Neural crest cell (in vitro differentiated cells): ENCODE data around the gene VAPA. TPM values are rescaled to one million over a fixed set of nuclear protein-coding genes. Genes with fewer than 3 reads are reported as not detected.
"Not testable (repeated sequence)": the region's sequence is repeated elsewhere in the genome, so short reads cannot be mapped to it uniquely, and the experiment has no call there.

Experiments
- DNase-seq: peaks from one replicate; pipeline ENCODE4 v3.0.0; 2021; ENCODE audit warnings: low read depth, mixed read lengths, low spot score
- H3K27ac Mint-ChIP-seq: one replicate; pipeline ENCODE4 v1.8.0; 2021; ENCODE audit warnings: mild to moderate bottlenecking, mixed read lengths; ENCODE audit not compliant: unreplicated experiment
- H3K27me3 Mint-ChIP-seq: 2 replicates; pipeline ENCODE4 v1.8.0; 2021; ENCODE audit warnings: low read depth, mild to moderate bottlenecking, mixed read lengths
- H3K36me3 Mint-ChIP-seq: 2 replicates; pipeline ENCODE4 v1.8.0; 2021; ENCODE audit warnings: low read depth, mild to moderate bottlenecking, mixed read lengths
- H3K4me1 Mint-ChIP-seq: 2 replicates; pipeline ENCODE4 v1.8.0; 2021; ENCODE audit warnings: mixed read lengths
- H3K4me3 Mint-ChIP-seq: one replicate; pipeline ENCODE4 v1.8.0; 2021; ENCODE audit warnings: mild to moderate bottlenecking, mixed read lengths
- H3K9me3 Mint-ChIP-seq: 2 replicates; pipeline ENCODE4 v1.8.0; 2021; ENCODE audit warnings: mixed read lengths
- total RNA-seq: library from RNA; stranded (reverse); gene quantifications from 2 replicates; pipeline ENCODE4 v1.2.1, GENCODE V29; 2021
- TF ChIP-seq, protein P1 (sequence below): fragments of 200-600 bp; sonication (generic); conservative IDR thresholded peaks from 2 replicates; pipeline ENCODE4 v1.5.0; 2021; ENCODE audit warnings: antibody characterized with exemption, mild to moderate bottlenecking

Gene VAPA
- total RNA-seq, 1 donor from 2014 or later = 125 TPM

GRCh38 chr18:9898792-9899549 lies 14.8 kb upstream of the VAPA start:
- Mint-ChIP-seq H3K9me3 (no peaks in the 10 kb centered on the region), H3K4me1 (no peaks in the 10 kb centered on the region), H3K27ac (no peak overlapping the region), H3K27me3 (no peaks in the 10 kb centered on the region), H3K4me3 (no peak overlapping the region), H3K36me3 (no peaks in the 10 kb centered on the region)
- DNase-seq = no peak
- TF ChIP-seq, protein P1, sequence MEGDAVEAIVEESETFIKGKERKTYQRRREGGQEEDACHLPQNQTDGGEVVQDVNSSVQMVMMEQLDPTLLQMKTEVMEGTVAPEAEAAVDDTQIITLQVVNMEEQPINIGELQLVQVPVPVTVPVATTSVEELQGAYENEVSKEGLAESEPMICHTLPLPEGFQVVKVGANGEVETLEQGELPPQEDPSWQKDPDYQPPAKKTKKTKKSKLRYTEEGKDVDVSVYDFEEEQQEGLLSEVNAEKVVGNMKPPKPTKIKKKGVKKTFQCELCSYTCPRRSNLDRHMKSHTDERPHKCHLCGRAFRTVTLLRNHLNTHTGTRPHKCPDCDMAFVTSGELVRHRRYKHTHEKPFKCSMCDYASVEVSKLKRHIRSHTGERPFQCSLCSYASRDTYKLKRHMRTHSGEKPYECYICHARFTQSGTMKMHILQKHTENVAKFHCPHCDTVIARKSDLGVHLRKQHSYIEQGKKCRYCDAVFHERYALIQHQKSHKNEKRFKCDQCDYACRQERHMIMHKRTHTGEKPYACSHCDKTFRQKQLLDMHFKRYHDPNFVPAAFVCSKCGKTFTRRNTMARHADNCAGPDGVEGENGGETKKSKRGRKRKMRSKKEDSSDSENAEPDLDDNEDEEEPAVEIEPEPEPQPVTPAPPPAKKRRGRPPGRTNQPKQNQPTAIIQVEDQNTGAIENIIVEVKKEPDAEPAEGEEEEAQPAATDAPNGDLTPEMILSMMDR = no peak

DNA sequence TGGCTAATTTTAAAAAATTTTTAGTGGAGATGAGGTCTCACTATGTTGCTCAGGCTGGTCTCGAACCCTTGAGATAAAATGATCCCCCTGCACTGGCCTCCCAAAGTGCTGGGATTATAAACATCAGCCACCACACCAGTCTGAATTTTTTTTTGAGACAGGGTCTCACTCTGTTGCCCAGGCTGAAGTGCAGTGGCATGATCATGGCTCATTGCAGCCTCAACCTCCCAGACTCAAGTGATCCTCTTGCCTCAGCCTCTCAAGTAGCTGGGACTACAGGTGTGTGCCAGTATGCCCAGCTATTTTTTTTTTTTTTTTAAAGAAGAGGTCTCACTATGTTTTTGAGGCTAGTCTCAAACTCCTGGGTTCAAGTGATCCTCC lies 14.3 kb upstream of the VAPA start:
- not testable (repeated sequence) for H3K4me1 Mint-ChIP-seq, DNase-seq, H3K9me3 Mint-ChIP-seq, H3K27me3 Mint-ChIP-seq, H3K4me3 Mint-ChIP-seq, H3K36me3 Mint-ChIP-seq, H3K27ac Mint-ChIP-seq

GRCh38 chr18:9900699-9901098 lies 13.1 kb upstream of the VAPA start:
- Mint-ChIP-seq H3K27me3 (no peaks in the 10 kb centered on the region), H3K27ac (no peak overlapping the region), H3K4me1 (no peaks in the 10 kb centered on the region), H3K9me3 (no peaks in the 10 kb centered on the region), H3K4me3 (no peak overlapping the region), H3K36me3 (no peaks in the 10 kb centered on the region)
- TF ChIP-seq, protein P1 = no peak
- no peak for DNase-seq

DNA sequence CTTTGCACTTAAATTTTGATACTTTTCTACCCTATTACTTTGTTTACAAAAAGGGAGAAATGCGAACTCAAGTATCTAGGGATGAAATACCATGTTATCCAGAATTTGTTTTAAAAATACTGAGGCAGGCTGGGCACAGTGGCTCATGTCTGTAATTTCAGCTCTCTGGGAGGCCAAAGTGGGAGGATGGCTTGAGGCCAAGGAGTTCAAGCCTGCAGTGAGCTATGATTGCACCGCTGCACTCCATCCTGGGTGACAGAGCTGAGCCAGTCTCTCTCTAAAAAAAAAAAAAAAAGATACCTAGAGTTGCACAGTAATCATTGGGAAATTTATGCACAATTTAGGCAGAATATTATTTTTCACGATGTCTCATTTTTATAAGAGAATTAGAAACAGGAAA lies 12.4 kb upstream of the VAPA start:
- no peaks in the 10 kb centered on the region for H3K27me3 Mint-ChIP-seq
- no peaks in the 10 kb centered on the region for H3K4me1 Mint-ChIP-seq
- no peaks in the 10 kb centered on the region for H3K9me3 Mint-ChIP-seq
- no peak overlapping the region for H3K27ac Mint-ChIP-seq
- H3K36me3 Mint-ChIP-seq = no peaks in the 10 kb centered on the region
- H3K4me3 Mint-ChIP-seq = no peak overlapping the region
- TF ChIP-seq, protein P1 = no peak
- DNase-seq = no peak

GRCh38 chr18:9902264-9902663 lies 11.6 kb upstream of the VAPA start:
- not testable (repeated sequence) for H3K9me3 Mint-ChIP-seq, H3K27me3 Mint-ChIP-seq, H3K36me3 Mint-ChIP-seq, H3K4me1 Mint-ChIP-seq, DNase-seq, H3K4me3 Mint-ChIP-seq
- H3K27ac Mint-ChIP-seq = peak overlapping the region; percentile 52

- H3K36me3 Mint-ChIP-seq = no peaks in the 10 kb centered on the region
- no peak overlapping the region for H3K27ac Mint-ChIP-seq
- no peaks in the 10 kb centered on the region for H3K9me3 Mint-ChIP-seq
- no peaks in the 10 kb centered on the region for H3K27me3 Mint-ChIP-seq
- TF ChIP-seq, protein P1 = no peak
- H3K4me1 Mint-ChIP-seq = no peaks in the 10 kb centered on the region
- no peak overlapping the region for H3K4me3 Mint-ChIP-seq
- no peak for DNase-seq
These were observed 11.0 kb upstream of the VAPA start for GRCh38 chr18:9902832-9903231.
